Right hindlimb (tissue), 1 donor: ENCODE measurements around the gene LRRTM4.
"Not testable (repeated sequence)": the region's sequence is repeated elsewhere in the genome, so short reads cannot be mapped to it uniquely, and the experiment has no call there.

Experiments used
- DNase-seq: peaks from one replicate; pipeline ENCODE4 v3.0.0-alpha.2; 2018

Gene LRRTM4

DNA sequence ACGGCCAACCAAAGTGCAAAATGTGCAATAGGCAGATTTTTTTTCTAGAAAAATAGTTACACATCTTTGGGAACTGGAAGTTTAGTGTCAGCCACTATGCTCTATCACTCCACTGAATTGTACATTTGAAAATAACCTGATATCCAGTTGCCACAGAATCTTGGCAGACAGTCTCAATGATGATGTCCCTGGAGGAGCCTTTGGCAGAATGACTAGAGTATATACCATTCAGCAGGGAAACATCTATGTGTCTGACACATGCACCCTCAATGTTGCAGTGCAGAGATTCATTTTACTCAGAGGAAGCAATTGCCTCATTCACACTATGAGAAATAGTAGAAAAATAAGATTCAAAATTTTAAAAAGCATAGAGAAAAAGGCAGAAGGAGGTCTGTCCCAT, 475.8 kb downstream of the LRRTM4 start:
- DNase-seq, result no peak

DNA sequence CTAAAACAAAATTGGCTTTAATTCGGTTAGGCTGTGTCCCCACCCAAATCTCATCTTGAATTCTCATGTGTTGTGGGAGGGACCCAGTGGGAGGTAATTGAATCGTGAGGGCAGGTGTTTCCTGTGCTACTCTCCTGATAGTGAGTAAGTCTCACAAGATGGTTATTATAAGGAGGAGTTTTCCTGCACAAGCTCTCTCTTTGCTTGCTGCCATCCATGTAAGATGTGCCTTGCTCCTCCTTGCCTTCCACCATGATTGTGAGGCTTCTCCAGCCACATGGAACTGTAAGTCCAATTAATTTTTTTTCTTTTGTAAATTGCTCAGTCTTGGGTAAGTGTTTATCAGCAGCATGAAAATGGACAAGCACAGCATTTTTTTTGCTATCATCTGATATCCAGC, 476.7 kb downstream of the LRRTM4 start:
- DNase-seq, result not testable (repeated sequence)

DNA sequence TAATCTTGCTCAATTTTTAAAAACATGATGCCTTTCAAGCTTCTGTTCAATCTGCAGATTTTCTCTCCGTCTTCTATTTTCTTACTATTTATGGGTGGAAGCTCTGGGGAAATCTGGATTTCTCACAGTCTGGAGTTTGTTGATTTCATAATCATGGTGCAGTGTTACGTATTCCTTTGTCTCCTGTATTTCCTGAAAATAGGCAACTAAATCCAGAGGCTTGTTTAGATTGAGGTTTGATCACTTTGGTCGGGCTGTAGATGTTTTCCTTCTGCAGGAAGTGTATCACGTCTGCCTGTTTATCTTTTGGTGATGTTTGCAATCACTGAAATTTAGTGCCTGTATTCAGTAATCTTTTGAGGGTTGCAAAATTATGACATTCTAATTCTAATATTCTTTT, 487.7 kb downstream of the LRRTM4 start:
- DNase-seq, result no peak

DNA sequence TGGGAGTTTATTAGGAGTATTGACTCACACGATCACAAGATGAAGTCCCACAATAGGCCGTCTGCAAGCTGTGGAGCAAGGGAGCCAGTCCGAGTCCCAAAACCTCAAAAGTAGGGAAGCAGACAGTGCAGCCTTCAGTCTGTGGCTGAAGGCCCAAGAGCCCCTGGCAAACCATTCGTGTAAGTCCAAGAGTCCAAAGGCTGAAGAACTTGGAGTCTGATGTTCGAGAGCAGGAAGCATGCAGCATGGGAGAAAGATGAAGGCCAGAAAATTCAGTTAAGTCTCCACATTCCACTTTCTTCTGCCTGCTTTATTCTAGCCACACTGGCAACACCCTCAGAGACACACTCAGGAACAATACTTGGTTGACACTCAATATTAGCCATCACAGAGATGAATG, 492.9 kb downstream of the LRRTM4 start:
- DNase-seq, result not testable (repeated sequence)

DNA sequence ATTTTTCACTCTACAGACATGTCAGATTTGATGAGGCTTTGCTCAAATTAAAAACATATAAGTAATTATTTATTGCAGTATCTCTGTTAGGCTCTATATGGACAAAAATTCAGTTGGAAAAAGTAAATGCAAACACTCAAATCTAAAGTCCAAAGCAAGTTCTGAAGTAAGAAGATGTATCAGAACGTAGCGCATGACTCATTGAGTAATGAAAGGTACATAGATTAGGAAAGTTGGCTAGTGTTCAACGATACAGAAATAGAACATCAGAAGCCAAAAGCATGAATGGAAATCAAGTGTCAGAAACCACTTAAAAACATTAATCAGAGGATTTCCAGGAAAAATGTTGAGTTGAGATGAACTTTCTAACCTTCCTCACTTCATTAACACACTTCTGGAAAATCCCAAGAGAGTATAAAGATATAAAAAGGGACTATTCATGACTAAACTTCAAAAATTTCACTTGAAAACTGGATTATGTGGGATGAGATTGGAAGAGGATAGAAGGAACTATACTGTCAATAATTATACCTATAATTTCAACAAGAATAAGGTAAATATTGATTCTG, 494.1 kb downstream of the LRRTM4 start:
- no peak for DNase-seq

DNA sequence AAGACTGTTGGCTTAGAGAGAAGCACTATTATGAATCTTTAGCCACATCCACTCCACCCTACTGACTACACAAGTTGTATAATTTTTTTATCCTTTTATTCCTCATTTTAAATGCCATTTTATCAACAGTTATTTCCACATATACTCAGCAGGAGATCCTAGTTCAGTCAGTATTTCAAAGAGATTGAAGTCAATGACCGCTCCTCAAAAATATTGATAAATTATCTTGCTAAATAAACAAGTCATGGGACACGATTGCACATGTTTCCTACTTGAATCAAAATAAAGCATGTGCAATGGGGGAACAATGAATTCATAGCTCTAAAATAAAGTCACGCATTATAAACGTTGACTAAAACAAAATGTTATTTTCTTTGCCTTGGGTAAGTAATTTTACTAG, 496.5 kb downstream of the LRRTM4 start:
- no peak for DNase-seq

DNA sequence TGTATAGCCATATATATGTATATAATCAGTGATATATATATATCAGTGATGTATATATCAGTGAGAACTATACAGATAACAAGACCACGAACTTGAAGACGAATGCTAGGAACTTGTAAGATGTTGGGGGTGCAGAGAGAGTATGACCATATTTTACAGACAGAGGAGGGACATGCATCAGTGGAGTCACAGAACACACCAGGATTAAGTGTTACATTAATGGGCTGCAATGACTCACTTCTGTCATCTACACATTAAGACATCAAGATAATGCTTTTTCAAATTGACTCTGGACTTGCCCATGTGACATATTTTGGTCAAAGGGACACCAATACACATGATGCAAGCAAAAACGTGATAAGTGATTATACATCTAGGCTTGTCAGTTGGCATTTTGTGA, 501.0 kb downstream of the LRRTM4 start:
- no peak for DNase-seq

DNA sequence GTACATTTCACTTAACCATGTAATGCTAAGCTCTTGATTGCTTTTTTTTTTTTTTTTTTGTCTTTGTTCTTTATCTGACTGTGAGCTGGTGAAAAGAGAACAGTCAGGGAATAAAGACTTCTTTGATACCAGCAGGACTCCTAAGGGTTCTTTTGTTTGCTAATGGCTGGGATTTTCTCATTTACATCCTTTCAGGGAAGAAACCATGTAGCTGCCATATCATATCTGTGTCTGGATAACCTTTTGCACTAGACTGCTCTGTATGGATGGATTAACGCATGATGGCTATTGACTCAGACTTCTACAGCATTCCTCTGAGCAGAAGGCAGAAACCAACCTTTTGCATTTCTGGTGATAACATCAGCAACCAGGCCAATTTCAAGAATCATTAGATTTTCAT, 504.0 kb downstream of the LRRTM4 start:
- no peak for DNase-seq

DNA sequence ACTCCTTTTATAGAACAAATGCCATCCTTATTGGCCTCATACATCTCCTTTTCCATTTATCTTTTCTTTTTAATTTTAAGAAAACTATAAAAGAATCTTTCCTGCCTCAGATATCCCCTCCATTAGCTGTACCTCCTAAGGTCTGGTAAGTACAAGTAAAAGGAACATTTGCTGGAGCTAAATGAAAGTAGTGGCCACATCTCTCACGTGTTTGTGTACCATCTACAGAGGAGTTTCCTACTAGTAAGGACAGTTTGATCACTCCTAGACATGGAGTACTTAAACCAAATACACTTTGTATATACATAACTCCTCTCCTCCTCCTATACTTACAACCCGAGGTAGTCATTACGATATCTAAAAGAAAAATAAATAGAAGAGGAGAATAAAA, 504.8 kb downstream of the LRRTM4 start:
- no peak for DNase-seq

DNA sequence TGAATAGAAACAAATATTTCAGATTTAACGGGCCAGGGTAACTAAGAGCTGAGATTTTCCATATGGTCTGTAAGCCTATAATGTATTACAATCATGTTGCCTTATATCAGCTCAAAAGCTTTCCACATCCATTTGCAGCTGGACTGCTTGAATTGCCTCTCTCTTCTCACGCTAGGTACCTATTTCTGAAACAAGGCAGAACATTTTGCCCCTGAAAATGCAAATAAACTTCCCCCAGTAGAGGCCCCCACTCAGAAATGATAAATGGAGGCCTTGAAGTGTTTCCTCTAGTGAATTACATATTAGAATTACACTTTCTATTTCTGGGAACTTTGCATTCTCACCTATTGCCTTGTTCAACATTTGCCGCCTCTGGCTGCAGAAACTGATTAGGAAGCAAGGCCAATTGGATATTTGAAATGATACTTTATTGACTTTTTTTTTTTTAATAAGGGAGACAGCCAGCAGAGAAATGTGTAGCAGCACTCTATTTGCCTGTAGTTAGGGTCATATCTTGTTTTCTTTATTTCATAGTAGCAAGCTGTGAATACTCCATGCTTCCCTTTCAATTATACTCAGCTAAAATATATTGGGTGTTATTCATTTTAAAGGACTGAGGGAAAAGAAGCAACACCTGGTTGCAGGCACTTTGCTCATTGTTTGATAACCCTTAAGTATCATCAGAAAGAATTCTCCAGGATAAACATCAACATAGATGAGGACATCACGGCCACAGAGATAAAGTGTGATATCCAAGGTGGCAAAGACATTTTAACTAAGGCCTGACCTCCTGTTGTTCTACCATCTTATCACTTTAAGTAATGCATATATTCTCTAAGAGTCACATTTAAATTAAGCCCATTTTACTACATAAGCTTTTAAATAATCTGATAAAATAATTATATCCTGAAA, 505.5 kb downstream of the LRRTM4 start:
- no peak for DNase-seq

DNA sequence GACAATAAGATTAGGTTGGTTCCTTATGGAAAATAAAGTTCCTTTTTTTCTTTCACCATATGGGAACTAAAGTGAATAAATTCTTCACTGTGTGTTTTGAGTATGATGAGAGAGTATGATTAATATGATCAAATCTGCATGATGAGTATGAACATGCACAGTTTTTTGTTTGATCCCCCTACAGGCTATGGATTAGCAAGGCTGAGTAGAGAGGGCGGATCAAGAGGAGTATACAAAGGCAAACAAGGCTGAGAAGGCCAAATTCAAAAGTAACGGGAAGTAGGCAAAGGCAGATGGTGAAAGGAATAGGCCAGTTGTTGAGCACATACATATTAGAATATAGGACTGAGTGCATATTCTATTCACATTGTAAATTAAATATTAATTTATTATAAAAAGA, 508.2 kb downstream of the LRRTM4 start:
- no peak for DNase-seq

DNA sequence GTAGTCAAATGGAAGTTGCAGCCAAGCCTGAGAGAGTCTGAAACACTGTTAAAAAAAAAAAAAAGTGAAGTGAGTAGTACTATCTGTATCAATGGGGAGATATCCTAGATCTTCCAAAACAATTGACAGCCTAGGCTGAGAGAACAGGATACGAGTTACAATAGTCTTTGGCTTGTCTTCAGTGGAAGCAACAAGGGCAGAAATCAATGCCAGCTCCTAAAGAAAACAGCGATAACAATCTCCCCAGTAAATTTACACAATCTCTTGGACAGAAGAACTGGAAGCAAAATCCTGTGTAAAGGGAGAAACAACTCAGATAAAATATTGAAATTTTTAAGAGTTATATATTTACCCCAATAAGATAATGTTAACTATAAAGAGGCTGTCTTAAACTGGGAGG, 508.7 kb downstream of the LRRTM4 start:
- DNase-seq, result no peak

DNA sequence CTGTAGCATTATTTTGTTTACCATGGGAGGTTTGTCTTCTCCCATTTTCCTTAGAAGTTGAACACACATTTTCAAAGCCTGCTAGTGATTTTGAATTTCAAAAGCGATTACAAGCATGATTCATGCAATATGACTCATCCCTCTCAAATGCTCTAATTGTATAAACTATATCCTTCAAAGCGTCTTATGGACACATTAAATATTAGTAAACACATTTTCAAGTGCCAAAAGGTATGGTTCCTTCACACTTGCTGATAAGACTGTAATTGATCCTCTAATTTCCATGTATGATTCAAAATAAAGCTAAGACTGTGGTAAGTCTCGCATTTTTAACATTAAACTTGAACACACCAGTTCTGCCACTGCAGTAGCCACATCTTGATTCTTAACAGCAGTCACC, 512.9 kb downstream of the LRRTM4 start:
- no peak for DNase-seq

DNA sequence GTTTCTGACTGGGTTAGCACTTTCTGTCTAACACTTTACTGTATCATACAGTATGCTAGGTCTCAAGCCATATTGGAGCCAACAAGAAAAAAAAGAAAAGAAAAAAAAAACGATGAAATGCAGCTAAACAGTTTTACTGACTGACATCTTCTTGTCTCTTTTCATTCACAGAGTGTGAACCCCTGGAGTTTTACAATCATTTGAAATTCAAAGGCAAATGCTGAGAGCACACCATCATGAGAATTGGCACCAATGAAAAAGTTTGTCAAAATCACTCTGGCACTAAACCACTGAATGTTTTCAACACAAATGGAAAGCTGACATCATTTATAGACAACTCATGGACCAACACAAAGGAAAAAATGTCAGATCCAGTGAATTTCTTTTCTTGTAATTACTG, 513.3 kb downstream of the LRRTM4 start:
- no peak for DNase-seq

DNA sequence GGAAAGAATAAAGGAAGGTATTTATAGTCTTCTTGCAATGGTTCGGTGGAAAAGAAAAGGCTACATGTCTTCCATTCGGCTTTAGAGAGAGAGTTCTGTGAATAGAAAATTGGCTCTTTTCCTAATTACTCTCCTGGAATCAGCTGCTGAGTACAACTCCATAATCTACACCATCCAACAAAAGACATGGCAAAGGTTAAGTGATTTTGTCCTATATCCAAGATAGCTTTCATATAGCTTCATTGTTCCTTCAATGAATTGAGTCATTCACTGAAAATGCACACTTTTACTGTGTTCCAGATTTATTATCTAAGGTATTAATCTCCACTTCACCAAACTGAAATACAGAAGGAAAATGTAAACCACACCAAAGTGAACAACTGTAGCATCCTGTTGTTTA, 514.5 kb downstream of the LRRTM4 start:
- DNase-seq, result no peak

DNA sequence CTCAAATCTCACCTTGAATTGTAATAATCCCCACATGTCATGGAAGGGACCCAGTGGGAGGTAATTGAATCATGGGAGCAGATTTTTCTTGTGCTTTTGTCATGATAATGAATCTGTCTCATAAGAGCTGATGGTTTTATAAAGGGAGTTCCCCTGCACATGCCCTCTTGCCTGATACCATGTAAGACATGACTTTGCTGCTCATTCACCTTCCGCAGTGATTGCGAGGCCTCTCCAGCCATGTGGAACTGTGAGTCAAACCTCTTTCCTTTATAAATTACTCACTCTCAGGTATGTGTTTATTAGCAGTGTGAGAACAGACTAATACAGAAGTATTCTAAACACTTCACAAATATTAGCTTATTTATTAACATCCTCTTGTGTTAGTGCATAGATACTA, 516.7 kb downstream of the LRRTM4 start:
- DNase-seq, result no peak

DNA sequence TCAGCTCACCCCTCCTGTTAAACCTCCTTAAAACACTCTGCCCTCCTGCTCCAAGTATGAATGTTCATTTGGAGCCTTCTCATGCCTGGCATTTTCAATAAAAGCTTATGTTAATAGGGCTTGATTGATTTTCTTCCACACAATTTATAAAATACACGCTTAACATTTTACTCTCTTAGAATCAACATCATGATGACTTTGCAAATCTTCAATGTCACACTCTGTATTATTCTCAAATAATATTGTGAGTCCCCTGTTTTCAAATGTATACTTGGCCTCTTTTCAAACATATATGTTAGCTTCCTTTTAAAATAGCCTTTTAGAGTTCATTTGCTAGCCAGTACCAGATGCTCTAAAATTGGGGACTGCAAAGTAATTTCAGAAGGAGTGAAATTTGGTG, 520.3 kb downstream of the LRRTM4 start:
- DNase-seq, result no peak

DNA sequence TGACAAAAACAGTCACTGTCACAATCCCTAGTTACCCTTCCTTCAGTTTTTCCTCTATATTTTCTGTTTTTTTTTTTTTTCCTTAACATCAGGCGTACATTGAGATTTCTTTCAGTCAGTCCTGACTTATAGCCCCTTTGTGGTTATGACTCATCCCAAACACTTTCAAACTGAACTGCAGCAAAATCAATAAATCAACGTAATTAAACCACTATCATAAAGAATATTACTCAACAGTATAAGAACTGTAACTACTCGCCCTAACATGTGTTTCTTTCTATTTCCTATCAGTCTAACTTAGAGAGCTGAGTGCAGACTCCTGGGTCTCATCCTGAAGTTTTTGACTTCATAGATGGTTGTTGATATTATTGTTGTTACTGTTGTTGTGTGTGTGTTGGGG, 523.5 kb downstream of the LRRTM4 start:
- no peak for DNase-seq

DNA sequence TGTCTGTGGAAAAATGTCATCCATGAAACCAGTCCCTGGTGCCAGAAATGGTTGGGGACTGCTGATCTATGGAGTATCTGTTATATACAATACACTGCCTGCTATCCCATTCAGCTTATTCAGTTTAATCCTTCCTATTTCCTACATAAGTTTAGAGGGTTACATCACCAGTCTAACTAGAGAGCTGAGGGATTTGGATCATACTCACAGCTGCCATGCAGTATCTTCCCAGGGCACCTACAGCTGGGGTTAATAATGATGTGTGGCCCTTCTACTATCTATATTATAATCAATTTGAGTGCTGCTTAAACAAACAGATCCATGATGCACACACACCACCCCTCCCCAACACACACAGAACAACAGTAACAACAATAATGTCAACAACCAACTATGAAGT, 524.0 kb downstream of the LRRTM4 start:
- no peak for DNase-seq

DNA sequence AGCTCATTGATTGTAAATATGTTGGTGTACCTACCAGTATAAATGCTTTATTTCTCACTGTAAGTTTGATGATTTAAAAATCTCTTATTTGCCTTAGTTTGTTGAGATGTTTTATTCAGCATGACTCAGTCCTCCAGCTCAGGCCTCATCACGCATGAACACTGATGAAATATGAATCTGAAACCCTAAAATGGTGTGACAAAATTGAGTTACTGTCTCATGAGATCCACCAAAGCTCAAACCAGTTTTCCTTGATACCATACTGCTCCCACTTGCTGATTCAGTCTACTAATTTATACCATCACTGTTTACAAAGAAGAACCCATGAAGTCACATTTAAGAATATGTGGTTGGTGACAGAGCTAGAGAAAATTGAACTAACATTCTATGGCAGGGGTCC, 524.9 kb downstream of the LRRTM4 start:
- no peak for DNase-seq

DNA sequence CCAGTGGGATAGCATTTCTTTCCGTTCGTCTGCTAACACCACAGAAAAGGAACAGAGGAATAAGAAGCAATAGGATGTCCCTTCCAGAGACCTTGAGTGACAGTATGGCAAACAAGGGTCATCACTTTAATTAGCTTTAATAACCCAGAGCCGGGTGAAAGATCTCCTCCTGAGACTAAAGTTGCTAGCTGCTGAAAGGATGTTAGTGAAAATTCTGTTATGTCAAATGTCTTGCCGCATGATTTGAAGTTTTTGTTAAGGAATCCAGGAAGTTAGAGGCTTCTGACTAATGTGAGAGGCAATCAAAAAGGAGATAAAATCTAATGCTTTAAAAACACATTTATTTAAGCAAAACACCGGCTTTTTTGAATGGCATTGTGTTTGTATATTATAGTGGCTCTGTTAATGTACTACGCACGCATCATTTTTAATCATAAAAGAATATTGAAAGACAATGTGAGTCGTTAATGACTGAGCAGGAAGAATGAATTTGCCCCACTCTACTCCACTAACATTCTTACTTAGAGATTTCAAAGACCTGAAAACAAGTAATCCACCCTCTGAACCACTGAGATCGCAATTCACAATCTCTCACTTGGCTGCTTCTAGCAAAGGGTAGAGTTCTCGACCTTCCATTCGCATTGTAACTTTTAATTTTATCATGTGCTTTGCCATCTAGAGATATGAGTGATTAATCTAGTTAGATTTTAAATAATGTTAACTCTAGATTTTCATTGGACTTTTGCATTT, 536.6 kb downstream of the LRRTM4 start:
- DNase-seq, result no peak

DNA sequence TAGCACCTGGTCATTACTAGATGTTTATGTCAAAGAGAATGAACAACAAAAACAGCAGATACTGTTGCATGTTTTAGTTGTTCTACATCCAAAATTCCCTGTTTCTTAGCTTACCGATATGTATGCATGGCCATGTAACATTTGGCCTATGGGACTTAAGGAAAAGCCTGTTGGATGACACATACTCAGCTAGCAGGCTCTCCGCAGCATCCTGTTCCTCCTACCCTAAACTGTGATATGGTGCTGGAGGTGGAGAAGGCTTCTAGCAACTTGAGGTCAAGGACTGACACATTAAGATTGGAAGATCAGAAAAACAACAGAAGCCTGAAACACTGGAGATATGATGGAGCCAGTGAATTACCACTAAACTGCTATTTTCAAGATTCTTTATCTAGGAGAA, 537.8 kb downstream of the LRRTM4 start:
- DNase-seq, result no peak

DNA sequence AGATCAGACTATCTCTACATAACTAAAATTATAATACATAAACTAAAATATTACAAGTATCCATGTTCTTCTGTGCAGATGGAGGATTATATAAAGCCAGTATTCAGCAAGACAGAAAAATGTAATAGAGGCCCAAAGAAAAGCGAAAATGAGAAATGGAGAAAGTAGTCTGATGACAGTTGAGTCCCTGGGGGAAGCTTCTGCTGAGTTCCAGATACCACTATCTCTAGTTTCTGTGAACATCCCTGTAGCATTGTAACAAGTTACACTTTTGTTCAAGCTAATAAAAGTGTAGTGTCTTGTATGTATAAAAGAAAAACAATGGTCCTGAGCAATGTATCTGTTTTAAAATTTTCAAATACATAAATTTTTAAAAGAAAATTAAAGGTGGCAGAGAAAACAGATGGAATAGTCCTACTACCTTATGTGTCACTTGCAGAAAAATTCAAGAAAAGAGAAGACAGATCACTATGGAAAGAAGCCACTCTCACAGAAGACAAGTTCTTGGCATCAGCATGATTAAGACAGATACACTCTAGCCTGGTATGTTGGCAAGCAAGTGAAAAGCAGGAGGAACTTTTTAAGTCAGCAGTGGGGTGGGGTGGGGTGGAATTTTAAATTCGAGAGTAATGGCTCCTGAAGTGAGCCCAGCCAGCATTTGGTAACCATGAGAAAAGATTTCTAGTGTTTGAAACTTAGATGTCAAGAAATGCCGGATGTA, 541.9 kb downstream of the LRRTM4 start:
- no peak for DNase-seq
